Mucosa of descending colon (tissue), 3 donors: ENCODE results near the gene MED15. TPM values are rescaled to one million over a fixed set of nuclear protein-coding genes. Genes with fewer than 3 reads are reported as not detected.
A peak's percentile ranks its signal among the peaks of the same experiment; 100 is the strongest.

Experiments
- ATAC-seq: fragments of 200-7000 bp; cut with Tn5 transposase; one replicate; pipeline ENCODE4 v1.9.1; 2020; ENCODE audit warnings: mild to moderate bottlenecking, moderate library complexity
- DNase-seq, 3 donors: peaks; one replicate each; pipeline ENCODE4 v3.0.0-alpha.2; 2020
- H3K36me3 ChIP-seq: fragments of 200-600 bp; one replicate; pipeline ENCODE4 v1.8.0; 2021; ENCODE audit warnings: low read depth, mild to moderate bottlenecking
- H3K4me1 ChIP-seq: fragments of 200-600 bp; one replicate; pipeline ENCODE4 v1.8.0; 2021; ENCODE audit warnings: low read depth, mild to moderate bottlenecking
- H3K4me3 ChIP-seq: fragments of 200-600 bp; one replicate; pipeline ENCODE4 v1.8.0; 2021; ENCODE audit warnings: mild to moderate bottlenecking
- H3K9me3 ChIP-seq: fragments of 200-600 bp; one replicate; pipeline ENCODE4 v1.8.0; 2021; ENCODE audit warnings: mild to moderate bottlenecking
- CTCF ChIP-seq: fragments of 200-600 bp; IDR thresholded peaks from one replicate; pipeline ENCODE4 v1.8.0; 2022; ENCODE audit warnings: antibody characterized with exemption, mild to moderate bottlenecking
- intact Hi-C, 2 donors: fragments of 100-400 bp; cut with DNase I in 1 of 2; cut with micrococcal nuclease in 1 of 2; formaldehyde crosslinking; loops; one replicate each; pipeline versions ENCODE4 v1.11.0 to v1.11.1; 2022; cut with DNase I, micrococcal nuclease
- total RNA-seq, 3 donors: library from RNA; stranded (reverse); fragmentation: NEBNext Ultra II Directional in 2 of 3; extraction: Animal tissue kit (Norgen Biotek cat#: 25700) in 2 of 3; gene quantifications; one replicate each; pipeline versions ENCODE4 v1.2.1 to v1.2.4, GENCODE V29; 2021 to 2023
- donor health status: DM: no; HTN: no; CAD: no; lungs with moderate emphysema.
- donor health status: DM: no; HTN: no; CAD: no.
- donor health status: DM: no; HTN: yes; CAD: no.

Gene MED15
- total RNA-seq, 3 donors from 2014 or later: 99.9 to 125 (median 114) TPM

DNA sequence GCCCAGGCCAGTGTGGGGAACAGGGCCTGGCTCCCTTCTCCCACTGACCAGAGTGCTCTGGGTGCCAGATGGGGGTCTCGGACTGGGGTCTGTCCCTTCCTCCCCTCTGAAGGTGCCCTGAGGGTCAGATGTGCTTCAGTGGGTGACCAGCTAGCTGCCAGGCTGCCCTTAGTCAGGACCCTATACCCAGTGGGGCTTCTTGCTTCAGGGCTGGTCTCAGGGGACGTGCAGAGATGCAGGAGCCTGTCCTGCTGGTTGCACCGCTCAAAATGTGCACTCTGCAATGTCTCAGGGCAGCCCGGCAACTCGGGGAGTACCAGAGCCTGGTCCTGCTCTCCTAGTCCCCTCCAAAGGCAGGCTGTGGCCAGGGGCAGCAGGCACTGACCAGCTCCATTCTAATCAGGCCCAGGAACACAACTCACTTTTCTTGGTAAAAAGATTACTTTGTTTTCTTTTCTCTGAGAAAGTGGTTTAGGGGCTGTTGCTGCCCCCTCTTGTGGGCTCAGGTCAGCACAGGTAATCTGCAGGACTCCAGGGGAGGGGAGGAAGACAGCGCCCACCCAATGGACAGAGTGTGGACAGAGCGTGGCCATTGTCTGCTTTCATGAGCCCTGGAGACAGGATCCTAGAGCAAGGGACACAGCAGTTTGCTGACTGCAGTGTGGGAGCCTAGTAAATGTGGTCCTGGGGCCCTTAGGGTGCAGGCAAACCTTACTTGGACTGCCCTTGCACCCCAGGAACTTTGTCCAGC lies 80.9 kb downstream of the MED15 start:
- peaks cover 14% of the 10 kb centered on the region for H3K36me3 ChIP-seq
- no peaks in the 10 kb centered on the region for H3K9me3 ChIP-seq
- no peaks in the 10 kb centered on the region for H3K4me1 ChIP-seq
- intact Hi-C loops: no loop called here
- no peak overlapping the region for H3K4me3 ChIP-seq
- no peak for TF ChIP-seq CTCF
- DNase-seq (peak in 1 of 3 donors; percentile 40), ATAC-seq (peak; percentile 5)

DNA sequence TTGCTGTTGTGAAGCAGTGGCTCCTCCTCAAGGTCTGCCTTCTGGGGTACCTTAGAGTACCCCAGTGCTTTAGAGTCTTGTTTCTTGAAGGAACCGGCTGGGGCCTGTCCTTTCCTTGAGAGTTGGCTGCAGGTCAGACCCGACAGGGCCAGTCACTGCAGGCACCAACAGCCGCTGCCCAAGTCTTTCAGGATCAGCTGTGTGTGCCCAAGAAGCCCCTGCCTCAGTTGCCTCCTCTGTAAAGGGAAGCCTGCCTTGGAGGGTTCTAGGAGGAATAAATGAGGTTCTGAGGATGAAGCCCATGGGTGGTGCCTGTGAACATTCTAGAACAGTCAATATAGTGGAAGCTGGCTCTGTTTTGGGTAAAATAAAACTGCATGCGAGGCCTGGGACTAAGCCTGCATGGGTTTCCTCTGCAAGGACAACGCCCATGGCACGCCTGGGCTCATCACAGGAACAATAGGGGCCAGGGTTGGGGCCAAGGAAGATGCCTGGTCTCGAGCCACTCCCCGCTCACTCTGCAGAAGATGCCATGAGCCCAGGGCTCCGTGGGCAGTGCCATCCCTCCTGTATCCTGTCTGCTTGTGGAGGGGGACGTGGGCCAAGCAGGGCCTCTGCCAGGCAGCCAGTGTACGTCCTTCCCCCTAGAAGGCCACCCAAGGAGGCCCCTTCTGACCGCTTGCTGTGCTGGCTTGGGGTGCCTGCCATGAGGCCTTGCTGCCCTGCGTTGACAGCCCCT lies 81.6 kb downstream of the MED15 start:
- no peak overlapping the region for H3K4me3 ChIP-seq
- no peak for TF ChIP-seq CTCF
- intact Hi-C loops: no loop called here
- peak; percentile 4 for ATAC-seq
- peaks cover 7% of the 10 kb centered on the region for H3K36me3 ChIP-seq
- no peaks in the 10 kb centered on the region for H3K9me3 ChIP-seq
- H3K4me1 ChIP-seq: no peaks in the 10 kb centered on the region
- peak in 1 of 3 donors; percentile 34 for DNase-seq

DNA sequence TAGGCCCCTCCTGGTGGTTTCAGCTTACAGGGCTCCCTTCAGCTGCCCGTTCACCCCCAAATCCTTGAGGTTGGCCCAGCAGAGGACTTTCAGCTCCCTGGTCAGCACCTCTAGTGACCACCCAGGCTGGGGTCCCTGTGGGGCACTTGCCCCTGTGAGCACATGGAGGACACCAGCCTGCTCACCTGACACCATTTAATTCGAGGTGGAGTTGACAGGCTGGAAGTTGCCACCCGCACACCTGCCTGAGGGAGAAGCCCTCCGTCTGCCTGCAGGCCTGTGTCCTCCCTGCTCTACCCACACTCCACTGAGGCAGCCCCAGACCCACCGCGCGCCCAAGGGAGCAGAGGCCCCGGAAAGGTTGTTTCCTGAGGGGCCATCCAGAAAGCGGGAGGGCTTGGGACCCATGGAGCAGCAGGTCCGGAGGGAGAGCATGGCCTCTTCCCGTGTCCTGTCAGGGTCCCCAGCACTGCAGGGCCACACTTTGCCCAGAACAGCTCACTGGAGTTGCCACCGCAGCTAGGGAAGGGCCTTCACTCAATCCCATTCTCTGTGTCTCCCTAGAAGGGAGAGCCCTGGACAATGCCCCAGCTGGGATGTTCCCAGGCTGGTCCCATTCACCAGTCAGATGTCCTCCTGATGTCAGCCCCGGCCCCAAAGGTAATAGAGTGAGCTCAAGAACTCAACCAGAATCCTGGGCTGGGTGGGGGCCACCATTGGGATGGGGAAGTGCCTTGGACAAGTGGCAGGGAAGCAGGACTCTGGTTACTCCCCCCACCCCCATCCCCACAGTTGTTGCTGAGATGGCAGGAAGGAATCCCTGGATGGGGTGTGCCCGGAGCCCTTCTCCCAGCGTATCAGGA lies 82.4 kb downstream of the MED15 start:
- intact Hi-C loops: no loop called here
- Histone ChIP-seq H3K36me3 (peaks cover 3% of the 10 kb centered on the region), H3K9me3 (no peaks in the 10 kb centered on the region), H3K4me1 (no peaks in the 10 kb centered on the region), H3K4me3 (no peak overlapping the region)
- ATAC-seq (no peak), DNase-seq (peak in 1 of 3 donors; percentile 42)
- TF ChIP-seq CTCF: no peak

DNA sequence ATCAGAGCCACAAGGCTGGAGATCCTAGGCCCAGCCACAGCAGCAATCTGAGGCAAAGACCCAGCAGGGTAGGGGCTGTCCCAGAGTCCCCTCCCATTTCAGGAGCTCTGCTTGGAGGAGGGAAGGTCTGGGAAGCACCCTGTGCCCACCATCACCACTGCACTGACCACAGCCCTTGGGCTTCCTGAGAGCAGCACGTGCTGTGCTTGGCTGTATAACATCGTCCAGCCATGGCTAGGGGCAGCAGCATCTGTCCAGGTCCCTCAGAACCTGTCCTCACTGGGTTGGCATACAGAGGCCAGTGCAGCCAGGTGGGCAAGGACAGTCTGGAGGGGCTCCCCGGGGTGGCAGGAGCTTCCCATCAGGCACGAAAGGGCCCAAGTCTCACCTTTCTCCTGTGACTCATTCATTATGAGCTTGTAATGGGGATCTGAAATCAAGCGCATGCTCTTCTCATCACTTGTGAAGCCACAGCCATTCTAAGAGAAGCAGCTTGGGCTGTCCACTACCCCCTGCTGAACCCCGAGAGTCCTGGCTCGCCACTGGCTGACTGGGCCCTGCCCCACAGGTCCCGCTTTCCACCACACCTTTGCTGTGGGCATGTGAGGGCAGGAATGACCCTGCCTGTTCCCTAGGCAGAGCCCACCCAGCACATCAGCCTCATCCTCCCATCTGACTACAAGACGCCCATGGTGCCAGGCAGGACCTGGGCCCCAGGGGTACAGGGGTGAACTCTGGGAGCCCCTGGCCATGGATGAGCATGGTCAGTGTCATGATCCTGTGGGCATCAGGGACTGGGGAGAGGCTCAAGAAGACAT lies 83.3 kb downstream of the MED15 start:
- Histone ChIP-seq H3K4me1 (no peaks in the 10 kb centered on the region), H3K36me3 (no peaks in the 10 kb centered on the region), H3K4me3 (no peak overlapping the region), H3K9me3 (no peaks in the 10 kb centered on the region)
- intact Hi-C loops: no loop called here
- TF ChIP-seq CTCF: no peak
- ATAC-seq (no peak), DNase-seq (peak in 1 of 3 donors; percentile 25)

- Histone ChIP-seq H3K4me1 (no peaks in the 10 kb centered on the region), H3K4me3 (no peak overlapping the region), H3K36me3 (no peaks in the 10 kb centered on the region), H3K9me3 (no peaks in the 10 kb centered on the region)
- TF ChIP-seq CTCF: no peak
- intact Hi-C loops: no loop called here
- ATAC-seq: no peak
- peak in 1 of 3 donors; percentile 11 for DNase-seq
Measured at GRCh38 chr22:20591295-20591645, 83.9 kb downstream of the MED15 start.
